HTERT RPE-1 (cell line): ENCODE data around the gene SLC16A8.
"Not testable (repeated sequence)": the region's sequence is repeated elsewhere in the genome, so short reads cannot be mapped to it uniquely, and the experiment has no call there.

Source experiments
- in situ Hi-C: fragments of 300-500 bp; cut with MboI; formaldehyde crosslinking; loops from 4 replicates; pipeline ENCODE4 v1.14.3; 2020; ENCODE audit warnings: low sequenced_read_pairs

SLC16A8 gene

GRCh38 chr22:38051261-38051660 is 32.7 kb downstream of the SLC16A8 start:
- in situ Hi-C loops, result no loop called here

- in situ Hi-C loops, result no loop called here
Observed at GRCh38 chr22:38050720-38051119, 33.3 kb downstream of the SLC16A8 start.

- in situ Hi-C loops, result no loop called here
Observed at GRCh38 chr22:38049812-38050619, 34.0 kb downstream of the SLC16A8 start.

GRCh38 chr22:38046070-38046748 is 37.8 kb downstream of the SLC16A8 start:
- in situ Hi-C loops, result no loop called here

- in situ Hi-C loops, result no loop called here
Observed at GRCh38 chr22:38043151-38044039, 40.6 kb downstream of the SLC16A8 start.

DNA sequence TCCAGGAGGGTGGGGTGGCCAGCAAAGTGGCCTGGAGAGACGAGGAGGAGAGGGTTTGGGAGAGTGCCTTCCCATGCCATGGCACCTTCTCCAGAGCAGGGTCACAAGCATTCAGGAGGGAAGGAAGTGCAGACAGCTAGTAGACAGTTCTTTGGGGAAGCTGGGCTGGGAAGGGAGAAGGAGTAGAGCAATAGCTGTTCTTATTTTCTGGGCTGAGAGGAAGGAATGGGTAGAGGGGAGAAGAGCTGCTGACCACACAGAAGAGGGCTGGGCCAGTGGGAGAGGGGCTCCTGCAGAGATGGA is 41.5 kb downstream of the SLC16A8 start:
- in situ Hi-C loops, result no loop called here

DNA sequence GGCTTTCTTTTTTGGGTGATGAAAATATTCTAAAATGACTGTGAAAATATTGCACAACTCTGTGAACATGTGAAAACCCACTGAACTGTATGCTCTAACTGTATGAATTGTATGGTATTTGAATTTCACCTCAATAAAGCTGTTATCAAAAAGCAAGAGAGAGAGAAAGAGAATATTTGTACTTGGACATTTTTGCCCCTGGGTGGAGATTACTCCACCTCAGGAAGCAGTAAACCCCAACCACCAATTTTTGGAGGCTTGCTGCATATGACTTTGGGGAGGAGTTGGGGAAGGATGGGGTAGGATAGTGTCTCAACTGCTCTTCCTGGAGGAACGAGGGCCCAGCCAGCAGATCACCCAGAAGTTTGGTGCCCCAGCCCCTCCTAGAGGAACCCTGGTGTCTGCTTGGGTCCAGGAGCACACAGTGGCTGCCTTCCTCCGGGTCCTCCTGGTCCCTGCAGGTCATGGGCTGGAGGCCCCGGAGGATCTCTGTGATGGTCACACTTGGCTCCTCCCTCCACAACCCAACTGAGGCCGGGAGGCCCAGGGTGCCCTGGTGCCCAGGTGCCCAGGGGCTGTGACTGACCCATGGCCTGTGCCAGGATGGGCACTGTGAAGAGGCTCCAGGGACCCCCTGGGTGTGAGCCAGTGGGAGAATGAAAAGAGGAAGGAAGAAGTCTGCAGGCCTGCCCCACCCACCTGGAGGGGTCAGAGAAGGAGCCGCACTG is 42.1 kb downstream of the SLC16A8 start:
- in situ Hi-C loops, result no loop called here

GRCh38 chr22:38040953-38041759 is 42.8 kb downstream of the SLC16A8 start:
- in situ Hi-C loops, result no loop called here

DNA sequence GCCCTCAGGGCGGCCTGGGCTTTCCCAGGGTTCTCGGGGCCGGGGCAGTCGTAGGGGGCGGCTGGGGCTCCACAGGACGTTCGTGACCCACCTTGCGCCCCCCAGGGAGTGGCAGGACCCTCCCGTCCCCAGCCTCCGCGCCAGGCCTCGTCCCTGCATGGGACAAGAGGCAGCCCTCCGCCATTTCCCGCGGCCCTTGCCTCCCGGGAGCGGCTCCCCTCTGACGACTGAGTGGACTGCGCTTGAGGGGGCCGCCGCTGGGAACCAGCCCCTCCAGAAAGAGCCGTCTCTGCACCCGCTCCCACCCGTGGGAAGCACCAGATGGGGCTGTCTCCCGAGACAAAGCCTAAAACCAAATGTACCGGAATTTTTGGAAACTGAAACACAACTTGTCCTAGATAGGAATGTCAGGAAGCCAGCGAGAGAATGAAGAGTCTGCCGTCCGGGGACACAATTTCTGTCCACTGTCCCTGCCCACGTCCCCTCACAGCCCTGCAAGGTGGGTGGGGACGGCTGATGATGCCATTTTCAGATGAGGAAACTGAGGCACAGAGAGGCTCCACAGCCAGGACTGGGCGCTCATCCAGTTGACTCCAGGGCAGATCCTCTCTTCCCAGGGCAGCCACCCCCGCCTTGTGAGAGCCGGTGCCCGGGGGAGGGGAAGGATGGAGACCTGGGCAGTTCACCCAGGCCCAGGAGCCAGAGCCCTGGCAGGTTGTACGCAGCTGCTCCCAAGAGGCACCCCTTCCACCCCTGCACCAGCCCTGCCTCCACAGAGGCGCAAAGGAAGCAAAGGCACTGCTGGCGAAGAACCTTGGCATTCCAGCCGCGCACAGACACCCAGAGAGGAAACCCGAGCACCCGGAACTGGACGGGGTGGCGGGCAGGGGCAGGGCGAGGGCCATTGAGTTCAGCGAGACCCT is 44.8 kb downstream of the SLC16A8 start:
- in situ Hi-C loops, result no loop called here

GRCh38 chr22:38038426-38038825 is 45.6 kb downstream of the SLC16A8 start:
- in situ Hi-C loops, result no loop called here

- in situ Hi-C loops, result not testable (repeated sequence)
Observed at GRCh38 chr22:38037367-38038150, 46.4 kb downstream of the SLC16A8 start.

DNA sequence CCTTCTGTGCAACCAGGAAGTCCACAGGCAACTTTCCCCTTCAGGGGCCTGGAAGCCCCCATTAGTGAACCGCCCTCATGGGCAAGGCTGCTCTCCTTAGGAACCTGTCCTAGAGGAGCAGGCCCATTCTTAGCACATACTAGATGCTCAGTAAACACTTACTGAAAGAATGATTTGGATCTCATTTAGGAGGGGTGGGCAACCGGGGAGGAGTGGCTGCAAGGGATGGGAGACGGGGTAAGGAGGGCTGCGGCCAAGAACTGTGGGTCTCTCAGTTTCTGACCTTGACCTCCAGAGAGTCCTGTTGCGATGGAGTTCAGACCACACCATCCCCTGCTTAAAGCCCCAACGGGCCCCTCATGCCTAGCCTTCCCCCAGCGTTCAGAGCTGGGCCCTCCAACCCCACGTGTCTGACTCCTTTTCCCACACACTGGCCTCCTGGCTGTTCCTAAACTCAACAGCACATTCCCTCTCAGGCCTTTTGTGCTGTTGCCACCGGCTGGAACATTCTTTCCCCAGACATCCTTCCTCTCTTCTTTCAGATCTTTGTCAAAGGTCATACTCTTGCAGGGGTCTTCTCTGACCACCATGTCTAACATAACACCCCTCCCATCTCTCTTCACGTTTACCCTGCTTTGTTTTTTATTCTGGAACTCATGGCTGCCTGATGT is 47.5 kb downstream of the SLC16A8 start:
- in situ Hi-C loops, result no loop called here

DNA sequence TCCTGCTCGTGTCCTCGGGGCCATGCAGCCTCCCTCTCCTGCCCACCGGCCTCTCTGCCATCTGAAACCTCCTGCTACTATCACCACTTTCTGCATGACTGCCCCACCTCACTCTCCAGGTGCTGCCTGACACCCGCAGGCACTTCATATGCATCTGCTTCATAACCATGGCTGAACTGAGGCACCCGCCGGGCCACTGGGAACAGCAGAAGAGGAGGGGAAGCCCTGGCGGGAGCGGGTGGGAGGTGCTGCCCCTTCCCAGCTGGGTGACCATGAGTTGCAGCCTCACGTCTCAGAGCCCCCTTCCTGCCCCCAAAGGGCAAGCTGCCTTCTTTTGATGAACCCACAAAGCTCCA is 48.5 kb downstream of the SLC16A8 start:
- in situ Hi-C loops, result no loop called here

GRCh38 chr22:38034884-38035529 is 49.0 kb downstream of the SLC16A8 start:
- in situ Hi-C loops, result no loop called here

DNA sequence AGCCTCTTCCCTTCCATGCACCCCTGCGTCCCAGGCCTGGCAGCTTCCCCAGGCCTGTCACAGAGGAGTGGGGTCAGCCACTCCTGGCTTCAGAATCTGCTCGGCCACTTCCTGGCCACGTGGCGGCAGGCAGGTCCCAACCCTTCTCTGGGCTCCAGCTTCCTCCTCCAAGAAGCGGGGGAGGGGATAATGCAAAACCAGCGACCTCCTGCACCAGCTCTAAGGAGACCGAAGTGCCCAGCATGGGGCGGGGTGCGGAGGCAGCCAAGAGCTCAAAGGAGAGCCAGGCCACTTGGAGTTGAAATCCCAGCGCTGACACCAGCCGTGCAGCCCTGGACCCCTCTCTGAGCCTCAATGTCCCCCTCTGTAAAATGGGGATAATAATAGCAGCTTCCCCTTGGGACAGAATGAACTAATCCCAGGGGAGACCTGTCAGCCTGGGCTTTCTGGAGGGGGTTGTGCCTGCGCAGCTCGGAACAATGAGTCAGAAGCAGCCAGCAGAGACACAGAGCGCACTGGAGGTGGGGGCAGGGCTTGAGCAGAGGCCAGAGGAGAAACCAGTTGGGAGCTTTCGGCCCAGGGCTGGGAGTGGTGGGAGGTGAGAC is 49.6 kb downstream of the SLC16A8 start:
- in situ Hi-C loops, result no loop called here

DNA sequence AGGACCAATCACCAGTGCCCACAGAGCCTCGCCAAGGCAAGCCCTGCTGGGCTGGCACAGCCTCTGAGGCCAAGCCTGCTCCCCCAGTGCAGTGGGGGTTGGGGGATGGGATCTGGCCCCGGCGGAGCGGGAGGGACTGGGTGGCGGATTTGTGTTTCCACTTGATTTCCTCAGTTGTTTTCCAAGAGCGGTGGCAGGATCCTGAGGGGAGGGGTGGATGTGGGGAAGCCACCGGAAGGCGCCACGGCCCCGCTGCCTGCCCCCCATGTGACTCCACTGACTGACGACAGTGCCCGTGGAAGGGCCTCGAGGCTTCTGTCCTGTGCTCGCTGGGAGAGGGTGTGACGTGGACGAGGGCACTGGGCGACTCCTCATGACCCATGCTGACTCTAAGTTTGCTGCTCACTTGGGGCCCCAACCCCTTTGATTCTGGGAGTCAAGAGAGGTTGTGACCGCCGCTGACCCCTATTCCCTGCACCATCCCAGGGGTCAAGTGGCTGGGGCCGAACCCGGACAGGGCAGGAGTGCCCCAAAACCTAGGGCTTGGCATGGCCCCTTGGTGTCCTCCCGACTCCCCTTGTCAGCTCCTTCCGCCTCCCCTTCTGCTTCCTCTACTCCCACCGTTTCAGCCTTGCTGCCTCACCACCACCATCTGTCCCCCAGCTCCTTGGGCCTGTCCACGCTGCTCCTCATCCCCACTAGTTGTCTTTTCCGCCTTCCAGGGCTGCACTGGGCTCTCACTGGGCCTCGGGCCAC is 50.3 kb downstream of the SLC16A8 start:
- in situ Hi-C loops, result no loop called here
